WTC11 (cell line): Measurements from ENCODE around the gene UBL4A. TPM values are rescaled to one million over a fixed set of nuclear protein-coding genes. Genes with fewer than 3 reads are reported as not detected.

Source experiments
- ATAC-seq: fragments of 200-7000 bp; cut with Tn5 transposase; 2 replicates; pipeline ENCODE4 v1.10.0; 2021; ENCODE audit warnings: mild to moderate bottlenecking, moderate library complexity
- CTCF ChIA-PET: fragments of 300-600 bp; sonication (Branson Sonifier 250); formaldehyde crosslinking; loops from one replicate; lab custom pipeline; 2021; ENCODE audit warnings: antibody characterized with exemption; lab: Charles Lee
- POLR2A ChIA-PET: fragments of 350-600 bp; sonication (Branson Sonifier 250); formaldehyde crosslinking; loops from one replicate; lab custom pipeline; 2021; ENCODE audit warnings: antibody characterized with exemption; lab: Charles Lee
- DNase-seq: peaks from one replicate; pipeline ENCODE4 v3.0.0; 2021; ENCODE audit warnings: low spot score
- H3K27ac Mint-ChIP-seq: 2 replicates; pipeline ENCODE4 v1.8.0; 2021; ENCODE audit warnings: mixed read lengths
- H3K27me3 Mint-ChIP-seq: 2 replicates; pipeline ENCODE4 v1.8.0; 2021; ENCODE audit warnings: low read depth, mild to moderate bottlenecking, moderate library complexity, mixed read lengths
- H3K36me3 Mint-ChIP-seq: 2 replicates; pipeline ENCODE4 v1.8.0; 2021; ENCODE audit warnings: mixed read lengths
- H3K4me1 Mint-ChIP-seq: 2 replicates; pipeline ENCODE4 v1.8.0; 2022; ENCODE audit warnings: mixed read lengths
- H3K4me3 Mint-ChIP-seq: 2 replicates; pipeline ENCODE4 v1.8.0; 2021; ENCODE audit warnings: mild to moderate bottlenecking, moderate library complexity, mixed read lengths
- H3K9me3 Mint-ChIP-seq: 2 replicates; pipeline ENCODE4 v1.8.0; 2021; ENCODE audit warnings: mixed read lengths
- CBFB ChIP-seq: sonication (generic); formaldehyde crosslinking; IDR thresholded peaks from 2 replicates; pipeline ENCODE4 v1.8.1; 2022; ENCODE audit warnings: mild to moderate bottlenecking, low read depth, missing genetic modification reagents
- FOXP1 ChIP-seq: sonication (generic); formaldehyde crosslinking; IDR thresholded peaks from 2 replicates; pipeline ENCODE4 v1.8.0; 2022; ENCODE audit warnings: missing genetic modification reagents, mild to moderate bottlenecking, moderate library complexity, borderline replicate concordance
- GRHL2 ChIP-seq: fragments of 250-450 bp; sonication (Bioruptor Pico); IDR thresholded peaks from 2 replicates; pipeline ENCODE4 v1.8.0; 2022; ENCODE audit warnings: mild to moderate bottlenecking, moderate library complexity; ENCODE audit not compliant: insufficient replicate concordance, severe bottlenecking
- IRF2 ChIP-seq: sonication (generic); formaldehyde crosslinking; IDR thresholded peaks from 2 replicates; pipeline ENCODE4 v1.8.0; 2022; ENCODE audit warnings: low read depth, missing genetic modification reagents, borderline replicate concordance
- JUN ChIP-seq: sonication (generic); formaldehyde crosslinking; IDR thresholded peaks from 2 replicates; pipeline ENCODE4 v1.8.0; 2023; ENCODE audit warnings: mild to moderate bottlenecking, missing genetic modification reagents
- MAX ChIP-seq: sonication (generic); formaldehyde crosslinking; IDR thresholded peaks from 2 replicates; pipeline ENCODE4 v1.8.0; 2022; ENCODE audit warnings: mild to moderate bottlenecking, missing genetic modification reagents
- NFYB ChIP-seq: sonication (generic); formaldehyde crosslinking; conservative IDR thresholded peaks from 2 replicates; pipeline ENCODE4 v1.8.0; 2022; ENCODE audit warnings: low read depth, missing genetic modification reagents
- PRDM15 ChIP-seq: sonication (generic); formaldehyde crosslinking; IDR thresholded peaks from 2 replicates; pipeline ENCODE4 v1.8.0; 2022; ENCODE audit warnings: missing genetic modification reagents
- SMAD4 ChIP-seq: sonication (generic); formaldehyde crosslinking; IDR thresholded peaks from 2 replicates; pipeline ENCODE4 v1.8.0; 2022; ENCODE audit warnings: mild to moderate bottlenecking, missing genetic modification reagents
- TEAD1 ChIP-seq: sonication (generic); formaldehyde crosslinking; IDR thresholded peaks from 2 replicates; pipeline ENCODE4 v1.8.0; 2022; ENCODE audit warnings: mild to moderate bottlenecking, missing genetic modification reagents
- USF2 ChIP-seq: sonication (generic); formaldehyde crosslinking; IDR thresholded peaks from 2 replicates; pipeline ENCODE4 v1.8.1; 2023; ENCODE audit warnings: mild to moderate bottlenecking, missing genetic modification reagents, moderate library complexity
- ZNF121 ChIP-seq: sonication (generic); formaldehyde crosslinking; IDR thresholded peaks from 2 replicates; pipeline ENCODE4 v1.8.0; 2023; ENCODE audit warnings: missing genetic modification reagents
- ZNF232 ChIP-seq: sonication (generic); formaldehyde crosslinking; IDR thresholded peaks from 2 replicates; pipeline ENCODE4 v1.8.0; 2022; ENCODE audit warnings: mild to moderate bottlenecking, missing genetic modification reagents
- ZNF281 ChIP-seq: sonication (generic); formaldehyde crosslinking; IDR thresholded peaks from 2 replicates; pipeline ENCODE4 v1.8.0; 2023; ENCODE audit warnings: mild to moderate bottlenecking, missing genetic modification reagents
- ZNF396 ChIP-seq: fragments of 250-450 bp; sonication (Bioruptor Pico); IDR thresholded peaks from 2 replicates; pipeline ENCODE4 v1.8.0; 2021; ENCODE audit warnings: mild to moderate bottlenecking, moderate library complexity, borderline replicate concordance
- ZNF532 ChIP-seq: fragments of 250-450 bp; sonication (Bioruptor Pico); IDR thresholded peaks from 2 replicates; pipeline ENCODE4 v1.9.0; 2021; ENCODE audit warnings: mild to moderate bottlenecking, borderline replicate concordance
- total RNA-seq: library from RNA; stranded (reverse); gene quantifications from 3 replicates; pipeline ENCODE4 v1.2.3, GENCODE V29; 2021

The UBL4A gene
- total RNA-seq, 1 experiment from 2014 or later = 34.0 TPM

- Mint-ChIP-seq H3K27me3 (peaks cover 43% of the 10 kb centered on the region), H3K36me3 (0 out of 2 replicates have a peak, but pooled peaks cover 4% of the 10 kb centered on the region), H3K27ac (no peak overlapping the region), H3K4me1 (peaks cover 10% of the 10 kb centered on the region; the same call in 1 of the 2 replicates)
- ATAC-seq = peak; percentile 95
- POLR2A ChIA-PET = interaction anchor here (0.6 to 1.6 kb wide), 4 partner anchors 10 to 709 kb away, joined by 4 to 13 read pairs (median 6); partner anchors contain the start of gene SLC10A3
- TF ChIP-seq JUN (CRISPR knock-in tag) (no peak), PRDM15 (CRISPR knock-in tag) (no peak), ZNF532 (CRISPR knock-in tag) (no peak), SMAD4 (CRISPR knock-in tag) (no peak), ZNF232 (CRISPR knock-in tag) (no peak), IRF2 (CRISPR knock-in tag) (no peak), ZNF121 (CRISPR knock-in tag) (no peak), ZNF396 (no peak)
- TF ChIP-seq, all 79 proteins: peak for 0
- H3K4me3 Mint-ChIP-seq = peak overlapping the region; percentile 54
- CTCF ChIA-PET = interaction anchor here (0.6 to 1.8 kb wide), 19 partner anchors 8 to 221 kb away, joined by 3 to 20 read pairs (median 3); partner anchors contain the start of genes FAM3A, FLNA, PLXNA3 and RPL10
- DNase-seq = peak; percentile 73
- no peaks in the 10 kb centered on the region for H3K9me3 Mint-ChIP-seq
Measured at GRCh38 chrX:154526901-154527675, 40.7 kb upstream of the UBL4A start.

GRCh38 chrX:154525606-154526490 lies 39.4 kb upstream of the UBL4A start:
- CTCF ChIA-PET = interaction anchor here (1.8 kb wide), 1 partner anchor 35 kb away, joined by 14 read pairs; the partner anchor contains the start of gene SLC10A3
- Mint-ChIP-seq H3K4me3 (no peak overlapping the region), H3K9me3 (no peaks in the 10 kb centered on the region), H3K4me1 (peaks cover 10% of the 10 kb centered on the region; the same call in 1 of the 2 replicates), H3K36me3 (0 out of 2 replicates have a peak, but pooled peaks cover under 1% of the 10 kb centered on the region), H3K27ac (no peak overlapping the region), H3K27me3 (peaks cover 54% of the 10 kb centered on the region)
- DNase-seq = no peak
- no peak for ATAC-seq
- TF ChIP-seq FOXP1 (no peak), ZNF281 (no peak), ZNF232 (CRISPR knock-in tag) (no peak), MAX (CRISPR knock-in tag) (no peak), CBFB (CRISPR knock-in tag) (no peak), USF2 (CRISPR knock-in tag) (no peak), TEAD1 (no peak), NFYB (CRISPR knock-in tag) (no peak), GRHL2 (CRISPR knock-in tag) (no peak)
- POLR2A ChIA-PET = interaction anchor here (0.5 kb wide), 1 partner anchor 15 kb away, joined by 3 read pairs; no protein-coding TSS in a partner anchor
